Measurements from ENCODE around the gene FXYD2. TPM values are rescaled to one million over a fixed set of nuclear protein-coding genes. Genes with fewer than 3 reads are reported as not detected.

The FXYD2 gene
- total and polyA plus RNA-seq, 2 donors (not counting 1 experiment from before 2014, with no cell fraction given) = 0.18 to 0.33 TPM

DNA sequence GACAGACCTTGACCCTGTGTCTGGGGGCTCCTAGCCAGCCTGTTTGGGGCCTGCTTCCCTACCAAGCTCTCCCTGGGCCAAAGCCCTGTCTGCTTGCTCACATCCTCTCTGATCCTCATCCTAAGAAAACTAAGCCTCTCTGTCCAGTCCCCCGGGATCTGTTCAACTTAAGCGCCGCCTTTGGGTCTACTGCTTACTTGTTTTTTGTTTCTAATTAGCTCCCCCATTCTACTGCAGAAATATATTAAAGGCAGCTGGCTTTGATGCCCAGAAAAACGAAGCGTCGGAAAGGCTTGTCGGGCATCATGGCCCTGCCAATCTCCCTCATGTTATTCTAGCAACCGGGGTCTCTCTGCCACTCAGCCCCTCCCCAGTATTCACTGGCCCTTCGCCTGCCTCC lies 31.0 kb downstream of the FXYD2 start:
- no peak for DNase-seq (ENCODE audit: low read depth in 2 of 2)
- H3K36me3 ChIP-seq (ENCODE audit: control insufficient read depth, insufficient read depth, low read length) = no peaks in the 10 kb centered on the region
- H3K9me3 ChIP-seq (ENCODE audit: control insufficient read depth, insufficient read depth, low read depth, low read length) = no peaks in the 10 kb centered on the region
- no peaks in the 10 kb centered on the region for H3K4me1 ChIP-seq (ENCODE audit: control insufficient read depth, extremely low read depth, insufficient read depth, low read length)
- peaks cover 20% of the 10 kb centered on the region for H3K27me3 ChIP-seq (ENCODE audit: control insufficient read depth, insufficient read depth, low read length)
- no peak overlapping the region for H3K27ac ChIP-seq (ENCODE audit: insufficient read depth, low read length)
- no peak overlapping the region for H3K4me3 ChIP-seq (replicated peaks in 1 of 4; ENCODE audit: control extremely low read depth in 1 of 4, insufficient read depth in 1 of 4, low read depth in 3 of 4, low read length in 4 of 4)
- H3K9ac ChIP-seq (ENCODE audit: insufficient read depth, low read length) = no peak overlapping the region
- no peak for TF ChIP-seq EZH2 (IDR thresholded peaks at IDR 0.05; ENCODE audit: low read length, missing control alignments)
- TF ChIP-seq, protein P1, sequence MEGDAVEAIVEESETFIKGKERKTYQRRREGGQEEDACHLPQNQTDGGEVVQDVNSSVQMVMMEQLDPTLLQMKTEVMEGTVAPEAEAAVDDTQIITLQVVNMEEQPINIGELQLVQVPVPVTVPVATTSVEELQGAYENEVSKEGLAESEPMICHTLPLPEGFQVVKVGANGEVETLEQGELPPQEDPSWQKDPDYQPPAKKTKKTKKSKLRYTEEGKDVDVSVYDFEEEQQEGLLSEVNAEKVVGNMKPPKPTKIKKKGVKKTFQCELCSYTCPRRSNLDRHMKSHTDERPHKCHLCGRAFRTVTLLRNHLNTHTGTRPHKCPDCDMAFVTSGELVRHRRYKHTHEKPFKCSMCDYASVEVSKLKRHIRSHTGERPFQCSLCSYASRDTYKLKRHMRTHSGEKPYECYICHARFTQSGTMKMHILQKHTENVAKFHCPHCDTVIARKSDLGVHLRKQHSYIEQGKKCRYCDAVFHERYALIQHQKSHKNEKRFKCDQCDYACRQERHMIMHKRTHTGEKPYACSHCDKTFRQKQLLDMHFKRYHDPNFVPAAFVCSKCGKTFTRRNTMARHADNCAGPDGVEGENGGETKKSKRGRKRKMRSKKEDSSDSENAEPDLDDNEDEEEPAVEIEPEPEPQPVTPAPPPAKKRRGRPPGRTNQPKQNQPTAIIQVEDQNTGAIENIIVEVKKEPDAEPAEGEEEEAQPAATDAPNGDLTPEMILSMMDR (conservative IDR thresholded peaks at IDR 0.05 in 1 of 2, IDR thresholded peaks at IDR 0.05 in 1 of 2; ENCODE audit: low read depth in 1 of 2, low read length in 2 of 2) = no peak
- no peak overlapping the region for H2AFZ ChIP-seq (ENCODE audit: low read length)
- no peak overlapping the region for H3K4me2 ChIP-seq (ENCODE audit: extremely low read depth, insufficient read depth, low read length)
- no peaks in the 10 kb centered on the region for H4K20me1 ChIP-seq (ENCODE audit: control insufficient read depth, extremely low read depth, insufficient read depth, low read length)
- H3K79me2 ChIP-seq (ENCODE audit: control insufficient read depth, insufficient read depth, low read length) = no peaks in the 10 kb centered on the region

DNA sequence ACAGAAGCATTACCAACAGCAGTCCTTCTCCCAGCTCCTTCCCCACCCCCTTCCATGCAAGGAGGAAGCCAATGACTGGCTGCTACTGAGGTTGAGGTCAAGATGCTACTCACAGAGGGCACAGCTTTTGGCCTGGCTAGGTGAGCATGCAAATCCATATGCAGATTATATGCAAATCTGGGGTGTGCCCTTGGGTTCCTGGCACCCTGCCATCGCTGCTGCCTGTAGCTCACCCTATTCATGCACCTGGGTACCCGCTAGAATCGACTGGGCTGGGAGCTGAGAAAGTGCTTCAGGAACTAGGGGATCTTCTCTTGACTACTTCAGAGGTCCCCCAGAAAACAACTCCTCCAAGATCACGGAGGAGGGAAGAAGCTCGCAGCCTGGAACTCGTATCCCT lies 31.6 kb downstream of the FXYD2 start:
- Histone ChIP-seq H3K36me3 (ENCODE audit: control insufficient read depth, insufficient read depth, low read length) (no peaks in the 10 kb centered on the region), H3K4me1 (ENCODE audit: control insufficient read depth, extremely low read depth, insufficient read depth, low read length) (no peaks in the 10 kb centered on the region), H3K4me3 (replicated peaks in 1 of 4; ENCODE audit: control extremely low read depth in 1 of 4, insufficient read depth in 1 of 4, low read depth in 3 of 4, low read length in 4 of 4) (no peak overlapping the region), H3K79me2 (ENCODE audit: control insufficient read depth, insufficient read depth, low read length) (no peaks in the 10 kb centered on the region), H3K9ac (ENCODE audit: insufficient read depth, low read length) (no peak overlapping the region), H2AFZ (ENCODE audit: low read length) (no peak overlapping the region), H3K27me3 (ENCODE audit: control insufficient read depth, insufficient read depth, low read length) (peaks cover 18% of the 10 kb centered on the region), H3K27ac (ENCODE audit: insufficient read depth, low read length) (no peak overlapping the region), H3K4me2 (ENCODE audit: extremely low read depth, insufficient read depth, low read length) (no peak overlapping the region), H4K20me1 (ENCODE audit: control insufficient read depth, extremely low read depth, insufficient read depth, low read length) (no peaks in the 10 kb centered on the region), H3K9me3 (ENCODE audit: control insufficient read depth, insufficient read depth, low read depth, low read length) (no peaks in the 10 kb centered on the region)
- no peak for TF ChIP-seq EZH2 (IDR thresholded peaks at IDR 0.05; ENCODE audit: low read length, missing control alignments)
- TF ChIP-seq, protein P1 (conservative IDR thresholded peaks at IDR 0.05 in 1 of 2, IDR thresholded peaks at IDR 0.05 in 1 of 2; ENCODE audit: low read depth in 1 of 2, low read length in 2 of 2) = no peak
- DNase-seq (ENCODE audit: low read depth in 2 of 2) = no peak

DNA sequence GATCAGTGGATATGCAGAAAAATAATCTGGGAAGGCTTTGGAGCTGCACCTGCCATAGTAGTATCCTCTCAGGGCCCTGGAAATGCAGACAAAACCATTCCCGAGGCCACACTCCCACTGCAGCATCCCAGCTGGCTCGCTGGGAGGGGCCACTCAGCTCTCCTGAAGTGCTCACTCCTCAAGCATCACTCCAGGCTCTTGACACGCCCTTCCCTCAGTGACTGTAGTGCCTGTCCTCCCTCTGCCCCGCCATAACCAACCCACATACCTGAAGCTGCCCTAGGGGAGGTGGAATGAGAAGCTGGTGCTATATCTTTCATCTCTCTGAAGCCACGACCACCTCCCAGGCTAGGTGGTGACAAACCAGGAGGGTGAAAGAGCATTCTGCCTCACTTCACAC lies 32.3 kb downstream of the FXYD2 start:
- peaks cover 13% of the 10 kb centered on the region for H3K27me3 ChIP-seq (ENCODE audit: control insufficient read depth, insufficient read depth, low read length)
- DNase-seq (ENCODE audit: low read depth in 2 of 2) = no peak
- no peak for TF ChIP-seq EZH2 (IDR thresholded peaks at IDR 0.05; ENCODE audit: low read length, missing control alignments)

More for the DNA sequence above, 32.3 kb downstream of the FXYD2 start:
- Histone ChIP-seq H3K4me3 (replicated peaks in 1 of 4; ENCODE audit: control extremely low read depth in 1 of 4, insufficient read depth in 1 of 4, low read depth in 3 of 4, low read length in 4 of 4) (no peak overlapping the region), H3K79me2 (ENCODE audit: control insufficient read depth, insufficient read depth, low read length) (no peaks in the 10 kb centered on the region), H3K36me3 (ENCODE audit: control insufficient read depth, insufficient read depth, low read length) (no peaks in the 10 kb centered on the region), H3K9ac (ENCODE audit: insufficient read depth, low read length) (no peak overlapping the region), H2AFZ (ENCODE audit: low read length) (no peak overlapping the region), H3K4me1 (ENCODE audit: control insufficient read depth, extremely low read depth, insufficient read depth, low read length) (no peaks in the 10 kb centered on the region), H3K4me2 (ENCODE audit: extremely low read depth, insufficient read depth, low read length) (no peak overlapping the region), H4K20me1 (ENCODE audit: control insufficient read depth, extremely low read depth, insufficient read depth, low read length) (no peaks in the 10 kb centered on the region), H3K27ac (ENCODE audit: insufficient read depth, low read length) (no peak overlapping the region), H3K9me3 (ENCODE audit: control insufficient read depth, insufficient read depth, low read depth, low read length) (no peaks in the 10 kb centered on the region)
